GM19467 (cell line): ENCODE results near the gene VWF.
"Not testable (repeated sequence)": the region's sequence is repeated elsewhere in the genome, so short reads cannot be mapped to it uniquely, and the experiment has no call there.

ENCODE experiments used
- ATAC-seq: cut with Tn5 transposase; IDR thresholded peaks from one replicate; pipeline ENCODE4 v1.9.1; 2021; ENCODE audit warnings: mild to moderate bottlenecking, moderate library complexity; ENCODE audit not compliant: unreplicated experiment

Gene VWF

DNA sequence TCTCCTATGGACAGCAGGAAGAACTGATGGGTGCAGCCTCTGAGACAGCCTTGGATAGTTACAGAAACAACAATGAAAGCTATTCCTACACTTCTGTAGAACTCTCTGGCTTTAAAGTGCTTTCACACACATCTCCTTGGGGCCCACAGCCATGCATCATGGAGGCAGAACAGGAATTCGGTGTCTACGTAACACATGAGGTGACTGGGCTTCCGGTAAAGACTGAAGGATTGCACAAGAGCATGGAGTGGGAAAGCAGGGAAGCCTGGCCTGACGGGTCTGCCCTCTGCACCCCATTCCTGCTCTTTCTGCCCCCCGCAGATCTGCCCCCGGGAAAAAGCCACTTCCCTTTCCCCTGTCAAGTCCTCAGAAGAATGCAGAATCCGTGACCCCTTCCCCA, 82.6 kb downstream of the VWF start:
- no peak for ATAC-seq

DNA sequence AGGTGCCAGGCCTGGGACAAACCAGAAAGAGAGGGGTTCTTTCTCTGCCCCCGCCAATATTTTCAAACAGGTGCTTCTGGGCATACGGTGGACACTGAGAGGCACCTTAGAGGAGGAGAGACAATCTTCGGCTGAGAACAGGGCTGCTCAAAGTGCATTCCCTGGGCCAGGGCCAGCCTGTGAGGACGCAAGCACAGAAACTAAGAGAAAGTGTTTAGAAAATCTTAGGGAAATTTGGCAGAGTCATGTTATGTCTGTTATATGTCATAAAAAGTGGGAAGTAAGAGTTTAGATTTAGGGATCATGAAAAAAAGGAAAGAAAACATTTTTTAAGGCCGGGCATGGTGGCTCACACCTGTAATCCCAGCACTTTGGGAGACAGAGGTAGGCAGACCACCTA, 83.7 kb downstream of the VWF start:
- ATAC-seq = no peak

DNA sequence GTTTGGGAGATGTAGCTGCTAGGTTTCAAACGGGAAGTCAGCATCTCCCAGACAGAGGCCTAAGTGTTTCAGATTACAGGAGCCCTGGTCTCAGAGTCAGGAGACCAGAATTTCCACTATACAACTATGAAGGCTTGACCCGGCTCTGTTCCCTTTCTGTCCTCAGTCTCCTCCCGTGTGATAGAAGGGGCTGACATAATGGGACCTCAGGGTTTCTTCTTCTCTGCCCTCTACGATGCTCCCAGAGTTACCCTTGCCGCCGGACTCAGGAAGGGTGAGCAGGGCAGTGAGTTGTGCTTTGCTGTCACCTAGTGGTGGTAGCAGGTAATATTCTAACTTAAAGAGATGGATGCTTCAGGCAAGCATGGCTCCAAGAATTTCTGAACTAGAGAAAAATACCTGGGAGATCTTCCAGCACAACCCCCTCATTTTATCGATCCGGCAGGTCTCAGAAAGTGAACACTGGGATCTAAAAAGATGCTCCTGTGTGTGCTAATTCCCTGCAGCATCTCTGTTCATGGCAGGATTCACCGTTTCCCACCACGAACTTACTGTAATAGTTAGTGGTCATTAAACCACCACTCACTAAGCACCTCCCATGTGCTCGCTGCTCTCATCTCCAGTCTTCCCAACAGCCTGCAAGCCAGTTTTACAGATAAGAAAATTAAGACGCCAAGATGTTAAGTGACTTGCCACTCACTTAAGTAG, 84.4 kb downstream of the VWF start:
- ATAC-seq = no peak

DNA sequence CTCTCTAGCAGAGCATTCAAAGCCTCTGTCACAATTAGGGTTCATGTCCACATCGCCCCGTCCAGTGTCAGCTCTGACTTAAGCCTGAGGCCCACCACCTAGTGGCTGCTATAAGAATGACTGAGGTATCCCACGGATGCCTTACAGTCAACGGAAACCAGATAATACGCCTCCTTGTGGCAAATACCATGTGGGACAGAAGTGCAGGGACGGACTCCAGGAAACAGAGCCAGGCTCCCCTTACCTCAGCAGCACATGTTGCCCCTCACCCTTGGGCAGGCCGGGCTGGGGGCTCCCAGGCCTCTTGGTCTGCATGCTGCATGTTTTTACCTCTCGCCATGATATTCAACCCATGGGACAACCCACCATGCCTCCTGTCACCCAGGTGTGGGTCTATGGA, 86.3 kb downstream of the VWF start:
- no peak for ATAC-seq

DNA sequence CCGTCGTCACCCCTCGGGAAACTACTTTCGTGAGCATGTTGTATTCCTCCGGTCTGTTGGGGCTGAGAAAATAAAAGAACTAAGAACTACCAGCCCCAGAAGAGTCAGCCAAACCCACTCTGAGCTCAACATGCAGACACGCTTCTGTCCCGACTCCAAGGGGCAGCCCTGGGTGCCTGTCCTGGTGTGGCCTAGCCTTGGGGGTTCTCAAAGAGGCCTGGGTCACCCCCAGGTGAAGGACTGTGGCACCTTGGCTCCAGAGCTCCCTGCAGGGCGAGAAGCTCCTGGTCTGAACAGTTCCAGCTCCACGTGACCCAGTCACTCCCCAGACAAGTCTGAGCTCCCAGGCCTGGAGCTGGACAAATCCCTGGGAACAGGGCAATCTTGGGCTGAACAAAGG, 87.0 kb downstream of the VWF start:
- no peak for ATAC-seq

DNA sequence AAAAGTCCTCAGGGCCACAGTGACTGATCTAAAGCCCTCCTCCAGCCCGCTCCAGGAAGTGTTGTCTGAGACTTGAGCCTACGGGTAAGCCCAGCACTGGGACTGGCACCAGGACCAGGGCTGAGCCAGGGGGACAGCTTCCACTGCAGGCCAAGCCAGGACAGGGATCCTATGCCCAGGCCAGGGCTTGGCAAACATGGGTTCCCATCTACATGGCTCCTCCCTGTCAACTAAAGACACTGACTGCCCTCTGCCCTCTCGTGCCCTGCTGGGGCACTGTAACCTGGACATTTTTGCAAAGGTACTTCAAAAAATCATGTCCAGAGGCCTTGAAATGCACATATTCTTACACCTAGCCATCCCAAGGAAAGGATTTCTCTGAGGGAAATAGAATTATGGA, 88.0 kb downstream of the VWF start:
- no peak for ATAC-seq

DNA sequence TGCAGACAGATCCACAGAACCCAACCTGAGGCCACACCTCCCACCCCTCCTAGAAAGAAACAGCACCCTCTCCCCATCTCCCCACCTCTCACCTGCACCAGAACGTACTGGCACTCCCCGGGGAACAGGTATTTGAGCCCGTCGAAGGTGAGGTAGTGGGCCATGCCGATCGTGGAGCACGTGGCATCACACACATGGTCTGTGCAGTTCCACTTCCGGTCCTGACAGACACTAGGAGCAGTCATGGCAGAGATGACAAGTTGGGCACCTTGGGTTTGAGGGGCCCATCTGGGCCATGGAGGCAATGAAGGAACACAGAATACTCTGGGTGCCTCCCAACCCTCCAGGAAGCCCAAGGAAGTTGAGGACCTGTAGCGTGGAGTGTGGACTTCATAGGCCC, 89.9 kb downstream of the VWF start:
- ATAC-seq = no peak

DNA sequence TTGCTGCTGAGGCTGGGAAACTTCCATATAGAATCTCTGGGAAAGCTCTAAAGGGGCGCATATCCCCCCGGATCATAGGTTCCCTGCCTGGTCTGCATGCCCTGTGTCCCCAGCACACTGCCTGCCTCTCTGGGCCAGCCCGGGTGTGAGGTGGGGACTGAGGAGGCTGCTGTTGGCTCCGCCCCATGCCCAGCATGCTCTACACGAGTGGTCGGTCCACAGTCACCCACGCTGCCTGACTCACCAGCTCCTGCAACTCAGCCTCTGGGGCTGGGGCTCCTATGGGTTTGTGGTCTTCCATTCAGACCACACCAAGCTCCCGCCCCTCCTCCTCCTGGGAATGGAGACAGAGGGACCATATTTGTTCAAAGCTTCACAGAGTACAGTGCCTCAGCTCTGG, 90.9 kb downstream of the VWF start:
- ATAC-seq = no peak

DNA sequence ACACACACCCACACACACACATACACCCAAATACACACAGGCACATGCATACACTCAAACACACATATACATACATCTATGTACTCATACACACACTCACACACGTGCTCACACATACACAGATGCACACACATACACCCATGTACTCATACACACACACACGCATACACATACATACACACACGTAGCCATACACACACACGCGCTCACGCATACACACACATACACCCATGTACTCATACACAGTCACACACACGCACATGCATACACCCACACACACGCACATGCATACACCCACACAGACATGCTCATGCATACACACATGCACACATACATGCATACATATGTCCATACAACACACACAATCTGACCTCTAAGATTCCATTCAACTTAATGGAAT, 91.7 kb downstream of the VWF start:
- no peak for ATAC-seq

DNA sequence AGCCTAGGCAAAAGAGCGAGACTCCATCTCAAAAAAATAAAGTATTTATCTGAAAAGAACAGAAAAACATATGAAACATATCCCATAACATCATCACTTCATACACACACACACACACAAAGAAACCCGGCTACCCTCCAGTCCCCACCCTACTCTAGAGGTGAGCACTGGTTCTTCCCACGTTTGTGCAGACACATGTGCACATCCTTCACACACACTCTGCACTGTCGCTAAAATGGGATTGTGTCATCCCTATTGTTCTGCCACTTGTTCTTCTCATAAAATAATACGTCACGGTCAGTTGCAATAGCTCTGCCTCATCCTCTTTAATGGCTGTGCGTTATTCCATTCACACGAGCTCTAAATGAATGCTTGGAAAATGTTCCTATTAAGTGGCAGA, 93.5 kb downstream of the VWF start:
- no peak for ATAC-seq

DNA sequence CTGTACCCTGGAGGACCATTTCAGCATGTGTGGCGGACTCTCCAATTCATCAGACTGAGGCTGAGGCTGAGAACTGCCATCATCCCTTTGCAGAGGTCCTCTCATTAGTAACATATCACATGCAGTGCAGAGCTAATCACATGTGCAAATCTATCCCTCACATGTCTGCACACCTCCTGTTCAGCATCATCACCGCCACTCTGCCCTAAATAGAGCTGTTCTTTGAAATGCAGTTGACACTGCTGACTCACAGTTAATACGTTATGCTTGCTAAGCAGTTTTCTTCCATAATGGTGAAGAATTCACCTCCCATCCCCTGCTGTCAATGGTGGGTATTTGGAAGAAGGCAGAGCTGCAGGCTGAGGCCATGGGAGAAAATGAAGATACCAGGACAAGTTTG, 94.4 kb downstream of the VWF start:
- ATAC-seq = no peak

DNA sequence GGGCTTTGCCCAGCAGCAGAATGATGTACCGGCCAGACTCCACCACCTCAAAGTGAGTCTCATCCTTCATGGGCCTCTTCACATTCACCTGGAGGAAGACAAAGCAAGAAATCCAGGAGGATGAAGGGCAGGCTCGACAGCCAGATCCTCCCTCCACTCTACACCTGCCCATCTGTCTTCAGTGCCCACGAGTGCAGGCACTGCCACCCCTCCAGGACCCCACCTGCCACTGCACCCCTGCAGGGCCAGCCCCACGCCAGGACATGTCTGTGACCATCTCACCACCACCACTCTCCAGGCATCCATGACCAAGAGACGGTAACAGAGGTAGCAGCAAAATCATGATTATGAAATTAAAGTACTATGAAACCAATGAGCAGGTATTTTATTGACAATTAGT, 95.1 kb downstream of the VWF start:
- ATAC-seq = no peak

DNA sequence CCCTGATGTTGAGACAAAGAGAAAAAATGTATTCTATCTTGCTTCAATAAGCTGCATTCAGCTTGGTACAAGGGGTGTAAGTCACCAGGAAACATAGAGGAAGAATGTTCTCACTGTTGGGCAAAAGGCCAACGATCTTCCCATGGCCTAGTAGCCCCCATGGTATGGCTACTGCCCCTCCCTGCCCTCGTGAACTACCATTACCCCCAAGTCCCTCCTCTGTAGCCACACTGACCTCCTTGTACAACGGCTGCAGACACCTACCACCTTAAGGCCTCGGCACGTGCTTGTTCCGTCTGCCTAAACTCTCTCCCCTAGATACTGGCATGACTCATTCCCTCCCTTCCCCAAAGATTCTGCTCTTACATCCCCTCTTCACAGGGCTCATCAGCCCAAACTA, 97.5 kb downstream of the VWF start:
- no peak for ATAC-seq

DNA sequence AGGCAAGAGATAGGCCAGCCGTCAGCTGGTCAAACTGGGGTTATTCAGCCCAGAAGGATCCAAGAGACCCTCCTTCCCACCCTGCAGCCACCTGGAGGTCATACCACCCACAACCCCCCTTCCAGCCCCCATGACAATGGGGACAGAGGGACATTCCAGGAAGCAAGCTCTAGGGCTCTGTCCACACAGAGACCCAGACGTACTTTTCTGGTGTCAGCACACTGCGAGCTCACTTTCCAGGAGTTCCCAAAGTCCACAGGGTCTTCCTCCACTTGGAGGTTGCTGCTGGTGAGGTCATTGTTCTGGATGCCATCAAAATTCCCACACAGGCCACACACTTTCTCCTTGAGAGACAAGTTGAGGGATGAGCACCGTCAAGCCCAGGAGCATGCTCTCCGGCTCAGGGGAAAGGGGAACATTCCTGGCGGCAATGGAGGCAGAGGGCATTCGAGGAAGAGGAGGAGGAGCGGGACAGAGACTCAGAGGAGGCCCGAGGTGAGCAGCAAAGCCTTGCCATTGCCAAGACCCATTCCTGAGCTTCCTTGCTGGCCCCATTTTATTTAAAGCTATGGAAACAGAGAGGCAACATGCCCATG, 98.7 kb downstream of the VWF start:
- ATAC-seq = not testable (repeated sequence)

DNA sequence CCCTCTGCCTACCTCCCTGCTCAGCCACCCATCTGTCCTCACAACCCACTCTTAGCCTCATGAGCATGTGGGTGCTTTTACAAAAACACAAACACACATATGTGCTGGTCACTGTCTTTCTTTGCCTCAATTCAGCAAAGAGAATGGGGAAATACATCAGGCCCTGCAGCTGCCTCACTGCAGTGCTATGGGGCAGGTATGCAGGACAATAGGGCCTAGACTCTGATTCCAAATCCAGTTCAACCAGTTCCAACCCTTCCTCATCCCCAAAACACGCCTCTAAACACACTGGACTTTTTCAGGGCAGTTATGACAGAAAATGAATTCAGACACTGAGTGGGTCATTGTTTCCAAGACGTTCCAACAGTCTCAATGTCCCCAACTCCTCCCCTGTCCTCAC, 100.4 kb downstream of the VWF start:
- ATAC-seq = not testable (repeated sequence)

DNA sequence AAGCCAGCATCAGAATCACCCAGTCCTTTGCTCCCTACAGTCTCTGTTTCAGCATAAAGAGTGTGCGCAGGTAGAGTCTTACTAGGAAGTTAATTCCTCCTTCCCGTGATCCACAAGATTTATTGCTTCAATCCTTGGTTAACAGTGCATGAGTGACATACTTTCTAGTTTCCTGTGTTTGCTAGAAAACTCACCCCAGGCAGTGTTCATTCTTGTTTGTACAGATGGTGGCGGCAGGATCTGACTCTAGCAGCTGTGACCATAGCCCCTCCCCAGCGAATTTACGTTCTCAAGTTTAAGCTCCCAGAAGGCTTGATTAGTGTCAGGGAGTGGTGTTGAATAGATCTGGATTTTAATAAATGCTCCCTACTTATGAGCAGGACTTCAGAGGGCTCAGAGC, 103.5 kb downstream of the VWF start:
- no peak for ATAC-seq

DNA sequence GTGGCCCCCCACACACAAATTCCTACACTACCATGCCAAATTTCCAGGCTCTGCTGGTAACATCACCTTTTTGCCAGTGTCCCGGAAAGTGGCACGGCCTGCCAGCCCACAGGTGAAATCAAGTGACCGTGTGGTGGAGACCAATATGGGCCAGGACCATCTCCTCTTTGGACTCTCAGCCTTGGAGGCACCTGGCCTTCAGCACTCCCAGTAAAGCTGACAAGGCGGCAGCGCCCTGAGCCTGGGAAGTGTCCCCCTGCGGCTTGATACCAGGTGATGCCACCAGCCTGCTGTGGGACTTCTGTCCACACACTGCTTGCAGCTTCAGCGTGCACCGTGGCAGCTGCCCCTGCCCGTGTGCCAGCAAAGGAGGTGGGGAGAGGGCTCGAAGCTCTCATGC, 104.0 kb downstream of the VWF start:
- not testable (repeated sequence) for ATAC-seq

DNA sequence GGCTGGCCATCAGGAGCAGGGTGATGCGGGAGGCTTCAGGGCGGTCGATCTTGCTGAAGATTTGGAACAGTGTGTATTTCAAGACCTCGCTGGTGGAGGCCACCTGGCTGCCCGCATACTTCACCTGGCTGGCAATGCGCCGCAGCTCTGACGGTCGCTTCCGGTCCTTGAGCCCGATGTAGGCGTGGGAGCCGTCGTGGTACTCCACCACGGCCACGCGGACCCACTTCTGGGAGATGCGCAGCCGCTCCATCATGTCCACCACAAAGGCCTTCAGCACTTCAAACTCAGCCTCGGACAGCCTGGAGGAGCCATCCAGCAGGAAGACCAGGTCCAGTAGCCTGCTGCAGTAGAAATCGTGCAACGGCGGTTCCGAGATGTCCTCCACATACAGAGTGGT, 105.2 kb downstream of the VWF start:
- not testable (repeated sequence) for ATAC-seq

DNA sequence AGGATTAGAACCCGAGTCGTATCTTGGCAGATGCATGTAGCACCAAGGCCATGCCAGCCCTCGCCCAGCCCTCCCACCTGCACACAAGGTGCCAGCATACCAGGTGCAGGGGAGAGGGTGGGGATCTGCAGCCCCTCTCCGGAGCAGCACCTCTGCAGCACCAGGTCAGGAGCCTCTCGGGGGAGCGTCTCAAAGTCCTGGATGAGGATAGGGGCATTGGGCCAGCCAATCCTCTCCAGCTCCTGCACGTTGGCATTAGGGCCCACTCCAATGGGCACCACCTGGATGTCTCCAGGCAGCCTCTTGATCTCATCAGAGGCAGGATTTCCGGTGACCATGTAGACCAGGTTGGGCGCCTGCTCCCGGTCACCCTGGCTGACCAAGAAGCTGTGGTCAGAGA, 106.2 kb downstream of the VWF start:
- no peak for ATAC-seq

DNA sequence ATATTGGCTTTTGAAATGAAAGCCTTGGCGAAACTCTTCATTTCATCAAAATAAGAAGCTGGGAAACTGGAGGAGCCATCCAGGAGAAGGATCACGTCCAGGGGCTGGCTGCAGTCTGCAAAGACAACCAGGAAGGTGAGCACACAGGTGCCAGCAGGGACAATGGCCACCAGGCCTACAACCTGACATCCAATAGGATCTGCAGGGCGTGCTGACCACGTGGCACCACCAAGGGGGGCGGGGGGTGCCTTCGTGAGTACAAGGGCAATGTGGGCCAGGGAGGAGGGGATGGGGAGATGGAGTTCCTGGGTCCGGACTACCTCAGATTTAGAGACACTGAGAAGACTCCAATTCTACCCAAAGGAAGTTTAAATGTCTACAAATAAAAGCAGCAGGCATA, 107.7 kb downstream of the VWF start:
- ATAC-seq = no peak

DNA sequence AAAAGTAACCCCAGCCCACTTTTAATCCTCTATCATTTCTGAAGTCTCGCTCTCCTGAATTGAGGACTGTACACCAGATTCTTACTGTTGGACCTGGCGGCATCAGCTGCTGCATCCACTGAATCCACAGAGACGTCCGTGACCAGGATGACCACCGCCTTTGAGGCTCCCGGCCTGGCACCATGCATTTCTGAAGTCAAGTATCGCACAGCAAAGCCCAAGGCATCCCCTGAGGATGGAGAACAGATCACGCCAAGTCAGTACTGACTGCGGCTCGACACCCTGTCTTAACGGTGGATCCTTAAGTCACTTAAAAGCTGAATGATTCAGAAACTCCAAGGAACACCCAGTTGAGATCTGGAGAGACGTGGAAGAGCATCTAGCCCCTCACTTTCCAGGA, 108.5 kb downstream of the VWF start:
- not testable (repeated sequence) for ATAC-seq

DNA sequence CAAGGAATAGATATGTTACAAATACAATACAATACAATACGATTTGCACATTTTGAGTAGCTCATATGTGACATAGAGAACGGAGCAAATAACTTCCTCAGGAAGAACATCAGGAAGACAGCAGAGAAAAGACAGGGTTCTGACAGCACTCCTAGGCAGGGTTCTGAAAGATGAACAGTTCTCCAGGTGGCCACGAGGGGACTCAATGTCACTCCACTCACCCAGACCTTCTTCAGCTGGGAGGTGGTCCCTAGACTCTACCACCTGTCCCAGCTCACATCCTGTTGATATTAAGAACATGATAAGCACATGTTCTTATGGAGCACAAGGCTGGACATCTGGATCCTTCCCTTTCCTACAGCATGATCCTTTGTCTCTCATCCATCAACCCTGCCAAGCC, 109.2 kb downstream of the VWF start:
- not testable (repeated sequence) for ATAC-seq
